ENCODE results near the gene CDC25B. TPM values are rescaled to one million over a fixed set of nuclear protein-coding genes. Genes with fewer than 3 reads are reported as not detected.

Gene CDC25B
- total and polyA plus RNA-seq, 10 of the 15 experiments (the other 5 are each of a cell fraction or from before 2014, with no cell fraction given): 4.6 to 58.8 (median 24.6) TPM

DNA sequence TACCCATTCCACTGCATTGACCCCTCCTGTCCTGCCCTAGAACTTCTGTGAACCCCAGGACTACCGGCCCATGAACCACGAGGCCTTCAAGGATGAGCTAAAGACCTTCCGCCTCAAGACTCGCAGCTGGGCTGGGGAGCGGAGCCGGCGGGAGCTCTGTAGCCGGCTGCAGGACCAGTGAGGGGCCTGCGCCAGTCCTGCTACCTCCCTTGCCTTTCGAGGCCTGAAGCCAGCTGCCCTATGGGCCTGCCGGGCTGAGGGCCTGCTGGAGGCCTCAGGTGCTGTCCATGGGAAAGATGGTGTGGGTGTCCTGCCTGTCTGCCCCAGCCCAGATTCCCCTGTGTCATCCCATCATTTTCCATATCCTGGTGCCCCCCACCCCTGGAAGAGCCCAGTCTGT lies 8.7 kb downstream of the CDC25B start (continued):
- TF ChIP-seq, protein P1, sequence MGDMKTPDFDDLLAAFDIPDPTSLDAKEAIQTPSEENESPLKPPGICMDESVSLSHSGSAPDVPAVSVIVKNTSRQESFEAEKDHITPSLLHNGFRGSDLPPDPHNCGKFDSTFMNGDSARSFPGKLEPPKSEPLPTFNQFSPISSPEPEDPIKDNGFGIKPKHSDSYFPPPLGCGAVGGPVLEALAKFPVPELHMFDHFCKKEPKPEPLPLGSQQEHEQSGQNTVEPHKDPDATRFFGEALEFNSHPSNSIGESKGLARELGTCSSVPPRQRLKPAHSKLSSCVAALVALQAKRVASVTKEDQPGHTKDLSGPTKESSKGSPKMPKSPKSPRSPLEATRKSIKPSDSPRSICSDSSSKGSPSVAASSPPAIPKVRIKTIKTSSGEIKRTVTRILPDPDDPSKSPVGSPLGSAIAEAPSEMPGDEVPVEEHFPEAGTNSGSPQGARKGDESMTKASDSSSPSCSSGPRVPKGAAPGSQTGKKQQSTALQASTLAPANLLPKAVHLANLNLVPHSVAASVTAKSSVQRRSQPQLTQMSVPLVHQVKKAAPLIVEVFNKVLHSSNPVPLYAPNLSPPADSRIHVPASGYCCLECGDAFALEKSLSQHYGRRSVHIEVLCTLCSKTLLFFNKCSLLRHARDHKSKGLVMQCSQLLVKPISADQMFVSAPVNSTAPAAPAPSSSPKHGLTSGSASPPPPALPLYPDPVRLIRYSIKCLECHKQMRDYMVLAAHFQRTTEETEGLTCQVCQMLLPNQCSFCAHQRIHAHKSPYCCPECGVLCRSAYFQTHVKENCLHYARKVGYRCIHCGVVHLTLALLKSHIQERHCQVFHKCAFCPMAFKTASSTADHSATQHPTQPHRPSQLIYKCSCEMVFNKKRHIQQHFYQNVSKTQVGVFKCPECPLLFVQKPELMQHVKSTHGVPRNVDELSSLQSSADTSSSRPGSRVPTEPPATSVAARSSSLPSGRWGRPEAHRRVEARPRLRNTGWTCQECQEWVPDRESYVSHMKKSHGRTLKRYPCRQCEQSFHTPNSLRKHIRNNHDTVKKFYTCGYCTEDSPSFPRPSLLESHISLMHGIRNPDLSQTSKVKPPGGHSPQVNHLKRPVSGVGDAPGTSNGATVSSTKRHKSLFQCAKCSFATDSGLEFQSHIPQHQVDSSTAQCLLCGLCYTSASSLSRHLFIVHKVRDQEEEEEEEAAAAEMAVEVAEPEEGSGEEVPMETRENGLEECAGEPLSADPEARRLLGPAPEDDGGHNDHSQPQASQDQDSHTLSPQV (IDR thresholded peaks at IDR 0.05): no peak
- TF ChIP-seq SMAD5 (IDR thresholded peaks at IDR 0.05; ENCODE audit: low read depth): no peak
- no peak for TF ChIP-seq CREB1 (IDR thresholded peaks at IDR 0.05; ENCODE audit: low read depth)
- TF ChIP-seq NR2C1 (IDR thresholded peaks at IDR 0.05): no peak
- no peak for TF ChIP-seq PAX5 (IDR thresholded peaks at IDR 0.05; ENCODE audit: borderline replicate concordance, low read depth, low read length)

DNA sequence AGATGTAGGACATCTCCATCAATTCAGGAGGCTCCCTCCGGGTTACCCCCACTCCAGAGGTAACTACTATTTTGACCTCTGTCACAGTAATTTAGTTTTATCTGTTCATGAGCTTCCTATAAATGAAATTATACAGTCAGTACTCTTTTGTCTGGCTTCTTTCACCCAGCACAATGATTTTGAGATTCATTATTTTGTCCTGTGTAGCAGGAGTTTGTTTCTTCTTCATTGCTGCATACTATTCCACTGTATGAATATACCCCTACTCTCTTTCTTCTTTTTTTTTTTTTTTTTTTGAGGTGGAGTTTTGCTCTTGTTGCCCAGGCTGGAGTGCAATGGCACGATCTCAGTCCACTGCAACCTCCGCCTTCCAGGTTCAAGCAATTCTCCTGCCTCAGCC lies 12.4 kb downstream of the CDC25B start:
- H3K27ac ChIP-seq (ENCODE audit: control insufficient read depth, insufficient read depth): no peak overlapping the region
- 95% methylated on average over 3 of the region's 3 CpGs for WGBS (ENCODE audit: insufficient coverage, insufficient replicate concordance, low lambda C conversion rate, missing lambda C conversion rate)
- H3K4me3 ChIP-seq: no peak overlapping the region
- H4K20me1 ChIP-seq (ENCODE audit: control insufficient read depth, insufficient read depth): no peaks in the 10 kb centered on the region
- FAIRE-seq (no peak), DNase-seq (ENCODE audit: low read depth, low spot score) (no peak), ATAC-seq (no peak)
- in situ Hi-C loops (cut with MboI) (no loop called here), intact Hi-C loops (cut with micrococcal nuclease; ENCODE audit: unreplicated experiment) (no loop called here)
- H3K4me1 ChIP-seq (ENCODE audit: control insufficient read depth, insufficient read depth, low read length): peaks cover 9% of the 10 kb centered on the region
- CTCF ChIA-PET: no interaction called here
- SMC1A ChIA-PET (ENCODE audit: uncharacterized antibody, unreplicated experiment): interaction anchor here (0.7 kb wide), 1 partner anchor 13 kb away, joined by 3 read pairs; no protein-coding TSS in a partner anchor
- H3K27me3 ChIP-seq (replicated peaks in 1 of 2; ENCODE audit: control insufficient read depth in 2 of 2, insufficient read depth in 2 of 2, low read length in 1 of 2): no peaks in the 10 kb centered on the region
- POLR2A ChIA-PET: interaction anchor here (0.6 to 0.9 kb wide), 2 partner anchors 8 to 43 kb away, joined by 3 read pairs; no protein-coding TSS in a partner anchor
- no peak overlapping the region for H2AFZ ChIP-seq (ENCODE audit: control insufficient read depth, low read depth, low read length)
- peaks cover 11 to 12% of the 10 kb centered on the region in 2 experiments; a peak in 3 of 4 replicates for H3K36me3 ChIP-seq (ENCODE audit: control insufficient read depth in 2 of 2, insufficient read depth in 2 of 2, low read length in 1 of 2)
- no peaks in the 10 kb centered on the region for H3K79me2 ChIP-seq (ENCODE audit: control insufficient read depth, insufficient read depth, low read length)
- no peak overlapping the region for H3K4me2 ChIP-seq (ENCODE audit: control insufficient read depth, insufficient read depth)
- no peak overlapping the region for H3K9ac ChIP-seq (ENCODE audit: control insufficient read depth, insufficient read depth, low read length)
- RAD21 ChIA-PET (ENCODE audit: unreplicated experiment): no interaction called here
- BruUV-seq (replicated peaks): no TSS peak
- H3K9me3 ChIP-seq (replicated peaks; ENCODE audit: control insufficient read depth, insufficient read depth, low read length): no peaks in the 10 kb centered on the region
- TF ChIP-seq, protein P2, sequence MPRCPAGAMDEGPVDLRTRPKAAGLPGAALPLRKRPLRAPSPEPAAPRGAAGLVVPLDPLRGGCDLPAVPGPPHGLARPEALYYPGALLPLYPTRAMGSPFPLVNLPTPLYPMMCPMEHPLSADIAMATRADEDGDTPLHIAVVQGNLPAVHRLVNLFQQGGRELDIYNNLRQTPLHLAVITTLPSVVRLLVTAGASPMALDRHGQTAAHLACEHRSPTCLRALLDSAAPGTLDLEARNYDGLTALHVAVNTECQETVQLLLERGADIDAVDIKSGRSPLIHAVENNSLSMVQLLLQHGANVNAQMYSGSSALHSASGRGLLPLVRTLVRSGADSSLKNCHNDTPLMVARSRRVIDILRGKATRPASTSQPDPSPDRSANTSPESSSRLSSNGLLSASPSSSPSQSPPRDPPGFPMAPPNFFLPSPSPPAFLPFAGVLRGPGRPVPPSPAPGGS (IDR thresholded peaks at IDR 0.05; ENCODE audit: borderline replicate concordance, insufficient read depth, low read depth, low read length, poor library complexity, severe bottlenecking): no peak
- TF ChIP-seq MXI1 (IDR thresholded peaks at IDR 0.05; ENCODE audit: low read depth, low read length) (no peak), RAD51 (IDR thresholded peaks at IDR 0.05) (no peak), TCF7 (IDR thresholded peaks at IDR 0.05; ENCODE audit: borderline replicate concordance) (no peak), NFYB (IDR thresholded peaks at IDR 0.05; ENCODE audit: insufficient read depth, low read depth, low read length) (no peak), ZNF274 (IDR thresholded peaks at IDR 0.05; ENCODE audit: insufficient read depth, insufficient read length) (no peak), RBBP5 (conservative IDR thresholded peaks at IDR 0.05) (no peak), NFYA (IDR thresholded peaks at IDR 0.05; ENCODE audit: borderline replicate concordance, low read depth, low read length) (no peak)
- TF ChIP-seq, protein P3, sequence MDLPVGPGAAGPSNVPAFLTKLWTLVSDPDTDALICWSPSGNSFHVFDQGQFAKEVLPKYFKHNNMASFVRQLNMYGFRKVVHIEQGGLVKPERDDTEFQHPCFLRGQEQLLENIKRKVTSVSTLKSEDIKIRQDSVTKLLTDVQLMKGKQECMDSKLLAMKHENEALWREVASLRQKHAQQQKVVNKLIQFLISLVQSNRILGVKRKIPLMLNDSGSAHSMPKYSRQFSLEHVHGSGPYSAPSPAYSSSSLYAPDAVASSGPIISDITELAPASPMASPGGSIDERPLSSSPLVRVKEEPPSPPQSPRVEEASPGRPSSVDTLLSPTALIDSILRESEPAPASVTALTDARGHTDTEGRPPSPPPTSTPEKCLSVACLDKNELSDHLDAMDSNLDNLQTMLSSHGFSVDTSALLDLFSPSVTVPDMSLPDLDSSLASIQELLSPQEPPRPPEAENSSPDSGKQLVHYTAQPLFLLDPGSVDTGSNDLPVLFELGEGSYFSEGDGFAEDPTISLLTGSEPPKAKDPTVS (IDR thresholded peaks at IDR 0.05; ENCODE audit: low read depth, low read length): no peak
- TF ChIP-seq, protein P4, sequence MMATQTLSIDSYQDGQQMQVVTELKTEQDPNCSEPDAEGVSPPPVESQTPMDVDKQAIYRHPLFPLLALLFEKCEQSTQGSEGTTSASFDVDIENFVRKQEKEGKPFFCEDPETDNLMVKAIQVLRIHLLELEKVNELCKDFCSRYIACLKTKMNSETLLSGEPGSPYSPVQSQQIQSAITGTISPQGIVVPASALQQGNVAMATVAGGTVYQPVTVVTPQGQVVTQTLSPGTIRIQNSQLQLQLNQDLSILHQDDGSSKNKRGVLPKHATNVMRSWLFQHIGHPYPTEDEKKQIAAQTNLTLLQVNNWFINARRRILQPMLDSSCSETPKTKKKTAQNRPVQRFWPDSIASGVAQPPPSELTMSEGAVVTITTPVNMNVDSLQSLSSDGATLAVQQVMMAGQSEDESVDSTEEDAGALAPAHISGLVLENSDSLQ (IDR thresholded peaks at IDR 0.05): no peak

Measured in GM12878 (cell line).